ENCODE measurements around the gene MAN1B1.
A peak's percentile ranks its signal among the peaks of the same experiment; 100 is the strongest.

Gene MAN1B1

GRCh38 chr9:137084526-137084925, 2.3 kb upstream of the MAN1B1 start:
- no peak for DNase-seq (ENCODE audit: low read depth in 2 of 2)

GRCh38 chr9:137085920-137086530, 760 bp upstream of the MAN1B1 start:
- no peak for DNase-seq (ENCODE audit: low read depth in 2 of 2)

- DNase-seq (ENCODE audit: low read depth in 2 of 2): no peak
These were observed 682 bp downstream of the MAN1B1 start for GRCh38 chr9:137087409-137087925.

GRCh38 chr9:137088121-137088520, 1.3 kb downstream of the MAN1B1 start:
- DNase-seq (ENCODE audit: low read depth in 2 of 2): no peak

GRCh38 chr9:137089232-137089947, 2.6 kb downstream of the MAN1B1 start:
- DNase-seq (ENCODE audit: low read depth in 2 of 2): no peak

GRCh38 chr9:137095664-137096517, 9.1 kb downstream of the MAN1B1 start:
- peak; percentile 75 to 77 for DNase-seq (ENCODE audit: low read depth in 2 of 2)

GRCh38 chr9:137096785-137097546, 10.2 kb downstream of the MAN1B1 start:
- DNase-seq (ENCODE audit: low read depth in 2 of 2): no peak

- DNase-seq (ENCODE audit: low read depth in 2 of 2): no peak
These were observed 11.1 kb downstream of the MAN1B1 start for GRCh38 chr9:137097761-137098462.

- no peak for DNase-seq (ENCODE audit: low read depth in 2 of 2)
These were observed 12.4 kb downstream of the MAN1B1 start for GRCh38 chr9:137099231-137099630.

- DNase-seq (ENCODE audit: low read depth in 2 of 2): no peak
These were observed 16.6 kb downstream of the MAN1B1 start for GRCh38 chr9:137103206-137103999.

GRCh38 chr9:137105814-137106661, 19.3 kb downstream of the MAN1B1 start:
- DNase-seq (ENCODE audit: low read depth in 2 of 2): no peak

GRCh38 chr9:137106662-137107250, 20.0 kb downstream of the MAN1B1 start:
- no peak for DNase-seq (ENCODE audit: low read depth in 2 of 2)

- DNase-seq (ENCODE audit: low read depth in 2 of 2): no peak
These were observed 20.6 kb downstream of the MAN1B1 start for GRCh38 chr9:137107312-137107921.

GRCh38 chr9:137107982-137108381, 21.2 kb downstream of the MAN1B1 start:
- DNase-seq (ENCODE audit: low read depth in 2 of 2): no peak

- no peak for DNase-seq (ENCODE audit: low read depth in 2 of 2)
These were observed 21.9 kb downstream of the MAN1B1 start for GRCh38 chr9:137108608-137109249.

GRCh38 chr9:137109250-137110146, 22.7 kb downstream of the MAN1B1 start:
- no peak for DNase-seq (ENCODE audit: low read depth in 2 of 2)
